Suppressor macrophage treated with lipopolysaccharide for 1 hour (primary cell): ENCODE data around the gene JARID2.
A peak's percentile ranks its signal among the peaks of the same experiment; 100 is the strongest.
"Not testable (repeated sequence)": the region's sequence is repeated elsewhere in the genome, so short reads cannot be mapped to it uniquely, and the experiment has no call there.

ENCODE experiments used
- DNase-seq, 3 donors: peaks; one replicate each; pipeline ENCODE4 v3.0.0-alpha.2; 2020 to 2022

JARID2 gene

DNA sequence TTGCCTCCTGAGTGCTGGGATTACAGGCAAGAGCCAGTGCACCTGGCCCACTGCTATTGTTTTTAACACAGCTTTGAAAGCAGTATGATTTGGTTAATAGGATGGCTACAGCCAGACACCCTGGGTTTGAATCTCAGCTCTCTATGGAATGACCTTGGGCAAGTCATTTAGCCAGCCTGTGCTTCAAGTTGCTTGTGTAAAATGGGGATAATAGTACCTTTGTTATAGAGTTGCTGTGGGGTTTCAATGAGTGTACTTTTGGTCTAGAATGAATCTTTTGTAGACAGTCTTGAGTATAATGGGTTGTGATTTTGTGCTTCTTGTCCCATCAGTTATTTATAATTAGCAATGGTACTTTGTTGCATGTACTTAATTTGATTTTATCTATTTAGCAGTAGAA, 70.9 kb downstream of the JARID2 start:
- DNase-seq, result no peak

DNA sequence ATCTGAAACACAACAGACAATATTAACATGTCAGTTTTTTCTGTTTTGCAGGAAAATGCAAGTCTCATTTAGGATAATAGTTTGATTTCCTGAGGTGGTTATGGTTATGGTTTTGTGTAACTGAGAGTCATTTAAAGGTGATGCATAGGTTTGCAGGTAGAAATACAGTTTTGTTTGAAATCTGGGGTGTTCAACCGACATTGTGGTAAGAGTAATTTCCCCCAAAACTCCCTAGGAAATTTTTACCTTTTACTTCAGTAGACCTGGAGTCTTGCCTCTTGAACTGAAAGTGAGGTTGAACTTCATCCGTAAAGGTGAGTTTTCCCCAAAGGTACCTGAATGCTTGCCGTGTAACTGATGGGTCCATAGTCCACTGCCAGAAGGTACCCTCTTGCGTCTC, 71.4 kb downstream of the JARID2 start:
- no peak for DNase-seq

DNA sequence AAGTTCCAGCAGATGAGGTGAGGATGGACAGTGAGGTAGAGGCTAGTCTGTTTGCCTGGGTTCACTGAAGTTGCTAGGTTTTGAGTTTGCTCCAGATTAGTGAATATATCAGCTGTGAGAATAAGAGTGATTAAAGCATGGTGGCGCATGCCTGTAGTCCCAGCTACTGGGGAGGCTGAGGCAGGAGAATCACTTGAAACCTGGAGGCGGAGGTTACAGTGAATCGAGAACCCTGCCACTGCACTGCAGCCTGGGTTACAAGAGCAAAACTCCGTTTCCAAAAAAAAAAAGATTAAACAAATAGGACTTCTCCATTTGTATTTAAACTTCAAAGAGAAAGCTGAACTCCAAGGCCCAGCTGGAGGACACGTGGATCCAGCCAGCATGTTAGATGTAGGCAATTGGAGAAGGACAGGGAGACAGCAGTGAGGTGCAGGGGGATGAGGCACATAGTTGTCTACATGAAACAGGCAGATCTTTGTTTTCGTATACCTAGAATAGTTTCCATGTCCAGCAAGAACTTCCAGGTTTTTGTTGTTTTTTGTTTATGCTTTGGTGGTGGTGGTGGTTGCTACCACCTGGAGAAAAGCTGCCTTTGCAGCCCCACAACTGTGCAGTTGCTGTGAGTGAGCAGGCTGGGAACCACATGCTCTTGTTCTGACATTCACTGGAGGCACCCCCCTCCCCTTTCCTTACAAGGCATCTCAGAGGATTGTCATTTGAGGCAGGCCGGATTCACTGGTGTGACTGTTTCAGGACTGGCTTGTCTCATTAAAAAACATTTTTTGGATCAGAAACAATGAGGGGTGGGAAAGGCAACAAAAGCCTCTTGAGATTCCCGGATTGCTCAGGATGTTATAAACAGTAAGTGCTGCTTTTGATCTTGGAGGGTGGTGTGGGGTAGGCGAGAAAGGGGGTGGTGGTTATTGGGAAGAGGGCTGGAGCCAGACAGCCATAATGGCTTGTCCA, 72.3 kb downstream of the JARID2 start:
- peak in 1 of 3 donors; percentile 34 for DNase-seq

DNA sequence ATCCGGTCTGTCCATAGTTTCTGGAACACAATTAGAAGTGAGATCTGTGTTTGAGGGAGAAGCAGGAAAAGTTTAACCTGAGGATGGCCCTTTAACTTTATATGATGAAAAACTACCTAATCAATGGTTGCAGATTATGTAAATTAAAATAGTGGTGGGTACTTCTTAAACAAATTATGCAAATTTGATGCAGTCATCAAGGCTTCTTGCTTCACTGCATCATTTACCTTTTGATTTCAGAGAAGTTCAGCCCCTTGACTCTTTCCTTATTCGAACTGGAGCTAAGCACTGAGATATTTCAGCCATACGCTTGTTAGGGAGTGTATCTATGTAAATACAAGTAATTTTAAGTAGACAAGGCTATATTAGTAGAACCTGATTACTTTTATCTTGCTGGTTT, 73.8 kb downstream of the JARID2 start:
- no peak for DNase-seq

DNA sequence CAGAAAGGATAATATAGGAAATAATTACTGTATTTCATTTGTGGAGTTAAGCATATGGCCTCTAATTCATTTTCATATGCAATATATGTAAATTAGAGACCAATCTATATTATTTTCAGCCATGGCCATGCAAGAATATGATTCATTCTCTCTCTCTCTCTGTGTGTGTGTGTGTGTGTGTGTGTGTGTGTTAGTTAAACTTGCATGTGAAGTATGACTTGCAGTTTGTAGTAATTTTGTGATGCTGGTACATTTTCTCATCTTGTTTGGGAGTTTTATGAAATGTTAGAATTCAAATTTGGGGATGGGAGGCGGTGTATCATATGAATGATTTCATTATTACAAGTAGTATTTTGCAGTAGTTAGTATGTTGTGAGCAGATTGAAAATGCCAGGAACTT, 74.8 kb downstream of the JARID2 start:
- peak in 1 of 3 donors; percentile 54 for DNase-seq

GRCh38 chr6:15322184-15322583, 76.3 kb downstream of the JARID2 start:
- DNase-seq, result no peak

DNA sequence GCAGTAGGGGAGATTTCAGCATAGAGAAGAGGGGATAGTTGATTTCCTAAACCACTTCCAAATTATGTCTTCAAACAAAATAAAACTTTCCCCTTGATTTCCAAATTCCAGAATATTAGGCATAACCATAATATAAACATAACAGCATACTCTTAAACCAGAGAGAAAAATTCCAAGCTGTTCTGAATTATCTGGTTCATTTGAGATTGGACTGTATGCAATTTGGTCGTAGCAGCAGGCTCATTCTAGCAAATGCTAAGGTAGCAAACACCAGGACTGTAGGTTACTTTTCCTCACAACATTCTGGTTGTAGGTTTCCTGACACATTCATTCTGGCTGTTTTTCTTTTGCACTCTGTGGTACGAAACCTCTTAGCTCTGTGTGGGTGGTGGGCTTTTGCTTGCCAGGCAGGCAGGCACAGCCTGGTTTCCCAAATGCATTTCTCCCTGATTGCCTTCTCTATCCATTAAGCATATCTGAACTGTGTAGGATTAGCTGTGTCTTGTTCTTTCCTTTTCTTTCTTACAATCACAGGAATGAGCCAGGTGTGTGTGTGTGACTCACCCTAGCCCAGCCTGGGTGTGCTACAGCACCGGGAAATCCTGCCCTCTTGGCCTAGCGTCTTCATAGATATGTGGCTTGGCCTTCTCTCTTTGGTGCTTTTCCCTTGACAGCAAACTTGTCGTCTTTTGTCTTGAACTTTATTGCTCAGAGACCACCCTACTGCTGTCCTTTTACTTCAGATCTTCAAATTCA, 77.1 kb downstream of the JARID2 start:
- DNase-seq, result no peak

GRCh38 chr6:15323611-15324010, 77.7 kb downstream of the JARID2 start:
- DNase-seq, result not testable (repeated sequence)

DNA sequence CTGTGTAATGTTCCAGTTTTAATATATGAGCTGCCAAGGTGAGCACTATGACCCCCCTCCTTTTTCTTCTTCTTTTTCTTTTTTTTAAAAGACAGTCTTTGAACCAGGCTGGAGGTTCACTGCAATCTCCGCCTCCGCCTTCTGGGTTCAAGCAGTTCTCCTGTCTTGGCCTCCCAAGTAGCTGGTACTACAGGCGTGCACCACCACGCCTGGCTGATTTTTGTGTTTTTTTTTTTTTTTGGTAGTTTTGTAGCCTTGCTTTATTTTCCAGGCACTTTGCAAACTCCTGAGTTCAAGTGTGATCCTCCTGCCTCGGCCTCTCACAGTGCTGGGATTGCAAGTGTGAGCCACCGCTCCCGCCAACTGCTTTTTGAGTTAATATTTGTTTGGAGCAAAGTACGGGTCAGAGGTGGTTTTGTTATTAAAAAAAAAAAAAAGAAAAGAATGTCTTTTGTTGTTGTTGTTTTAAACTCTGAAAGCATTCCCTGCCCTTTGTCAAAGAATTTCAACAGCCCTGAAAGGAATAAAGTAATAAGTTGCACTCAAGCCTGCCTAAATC, 78.6 kb downstream of the JARID2 start:
- DNase-seq, result no peak

DNA sequence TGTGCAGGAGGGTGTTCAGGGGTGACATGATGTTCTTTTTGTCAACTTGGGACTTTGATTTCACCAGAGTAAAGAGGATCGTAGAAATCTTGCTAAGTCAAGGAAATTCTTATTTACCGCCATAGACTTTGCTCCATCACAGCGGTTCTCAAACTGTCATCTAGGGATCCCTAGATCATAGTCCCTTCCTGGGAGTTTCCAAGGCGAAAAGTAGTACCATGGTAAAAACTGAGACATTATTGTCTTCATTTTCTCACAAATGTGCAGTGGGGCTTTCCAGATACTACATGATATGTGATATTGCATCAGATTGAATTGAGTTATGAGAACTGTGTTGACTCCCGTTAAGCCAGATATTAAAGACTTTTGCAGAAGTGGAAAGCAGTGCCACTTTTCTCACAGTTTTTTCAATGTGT, 79.7 kb downstream of the JARID2 start:
- DNase-seq, result peak; percentile 82 to 95 (median 89)

GRCh38 chr6:15326067-15326614, 80.3 kb downstream of the JARID2 start:
- DNase-seq, result no peak

DNA sequence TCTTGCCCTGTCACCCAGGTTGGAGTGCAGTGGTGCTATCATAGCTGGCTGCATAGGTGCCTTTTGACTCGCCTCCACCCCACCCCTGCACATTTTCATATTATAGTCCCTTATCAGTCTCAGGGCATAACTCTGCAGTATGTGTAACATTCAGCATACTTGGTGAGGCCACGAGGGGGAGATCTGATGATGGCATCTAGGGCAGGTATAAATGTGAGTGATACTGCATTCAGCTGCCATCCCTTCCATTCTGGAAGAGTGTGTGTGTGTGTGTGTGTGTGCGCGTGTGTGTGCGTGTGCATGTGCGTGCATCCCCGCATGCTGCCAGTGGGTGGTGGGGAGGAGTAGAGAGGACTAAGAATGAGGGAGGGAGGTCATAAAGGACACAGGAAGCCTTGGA, 81.4 kb downstream of the JARID2 start:
- no peak for DNase-seq

GRCh38 chr6:15329197-15329671, 83.4 kb downstream of the JARID2 start:
- peak; percentile 79 to 87 (median 82) for DNase-seq

- DNase-seq, result peak; percentile 39 to 84 (median 79)
Measured at GRCh38 chr6:15330174-15330944, 84.5 kb downstream of the JARID2 start.

DNA sequence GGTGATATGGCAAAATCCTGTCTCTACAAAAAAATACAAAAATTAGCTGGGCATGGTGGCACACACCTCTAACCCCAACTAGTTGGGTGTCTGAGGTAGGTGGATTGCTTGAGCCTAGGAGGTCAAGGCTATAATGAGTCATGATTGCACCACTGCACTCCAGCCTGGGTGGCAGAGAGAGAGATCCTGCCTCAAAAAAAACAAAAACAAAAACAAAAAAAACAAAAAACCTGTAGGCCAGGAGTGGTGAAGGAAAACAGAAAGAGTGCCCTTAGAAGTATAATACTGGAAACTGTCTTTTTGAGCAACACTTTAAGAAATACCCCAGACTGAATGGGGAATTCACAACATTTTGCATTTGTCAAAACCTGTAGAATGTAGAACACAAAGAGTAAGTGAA, 85.3 kb downstream of the JARID2 start:
- peak; percentile 59 to 62 (median 60) for DNase-seq

GRCh38 chr6:15331629-15332251, 85.9 kb downstream of the JARID2 start:
- DNase-seq, result no peak

DNA sequence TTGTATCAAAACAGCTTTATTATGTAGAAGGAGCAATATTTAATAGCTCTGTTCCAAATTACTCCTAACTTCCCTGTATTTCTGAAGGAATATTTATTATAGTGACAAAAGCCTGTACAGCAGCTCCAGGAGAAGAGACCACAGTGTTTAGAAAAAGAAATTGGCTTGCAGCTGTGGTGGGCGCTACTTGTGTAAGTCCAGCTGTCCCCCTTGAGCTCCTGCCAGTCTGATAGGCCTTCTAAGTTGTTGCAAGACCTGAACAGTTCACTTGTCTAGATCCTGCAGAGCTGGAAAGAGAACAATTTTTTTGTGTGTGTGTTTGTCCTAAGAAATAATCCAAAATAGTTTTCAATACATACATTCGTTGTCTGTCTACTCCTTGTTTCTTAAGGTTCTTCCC, 86.6 kb downstream of the JARID2 start:
- no peak for DNase-seq

GRCh38 chr6:15335385-15335784, 89.5 kb downstream of the JARID2 start:
- DNase-seq, result no peak

- no peak for DNase-seq
Measured at GRCh38 chr6:15335916-15336315, 90.0 kb downstream of the JARID2 start.

DNA sequence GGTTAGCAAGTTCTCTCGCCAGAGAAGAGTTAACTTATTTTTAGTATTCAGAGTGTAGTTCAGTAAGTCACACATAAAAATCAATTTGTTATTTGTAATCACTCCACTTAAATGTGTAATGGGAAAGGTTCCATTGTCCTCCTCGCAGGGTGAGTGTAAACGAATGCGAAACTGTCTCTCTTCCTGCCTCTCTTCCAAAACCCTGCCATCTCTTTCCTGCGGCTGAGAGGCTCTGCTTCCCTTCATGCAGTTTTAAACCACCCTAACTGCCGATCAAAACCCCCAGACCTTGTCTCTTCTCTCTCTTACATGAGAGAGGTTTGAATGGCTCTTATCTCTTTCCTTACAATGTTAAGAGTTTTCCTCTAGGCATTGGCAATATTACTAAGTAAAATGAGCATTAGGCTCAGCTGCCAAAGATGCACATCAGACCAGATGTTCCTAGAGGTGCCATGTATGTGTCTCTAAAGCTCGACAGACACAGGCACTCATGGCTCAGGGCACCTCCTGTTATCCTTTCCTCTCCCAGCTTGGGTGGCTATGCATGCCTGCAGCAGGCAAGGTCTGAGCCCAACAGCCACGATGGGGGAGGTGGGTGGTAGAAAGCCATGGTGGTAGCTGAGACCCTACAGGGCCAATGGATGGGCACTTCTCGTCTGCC, 91.2 kb downstream of the JARID2 start:
- DNase-seq, result peak; percentile 45 to 56 (median 50)

GRCh38 chr6:15337582-15337981, 91.7 kb downstream of the JARID2 start:
- DNase-seq, result no peak
